SK-N-SH treated with all-trans-retinoic acid at 6 μM for 48 hours (cell line): Measurements from ENCODE around the gene JPH3.

Experiments used
- BACH2 ChIP-seq: fragments of 250-450 bp; sonication (Bioruptor Pico); IDR thresholded peaks from 2 replicates; pipeline ENCODE4 v1.9.0; 2021; ENCODE audit warnings: mild to moderate bottlenecking, borderline replicate concordance
- CREB5 ChIP-seq: fragments of 250-450 bp; sonication (Bioruptor Pico); IDR thresholded peaks from 2 replicates; pipeline ENCODE4 v1.5.1; 2020; ENCODE audit warnings: low read depth, mild to moderate bottlenecking, moderate library complexity
- CSDC2 ChIP-seq: fragments of 250-450 bp; sonication (Bioruptor Pico); IDR thresholded peaks from 2 replicates; pipeline ENCODE4 v1.5.0; 2020; ENCODE audit warnings: mild to moderate bottlenecking, moderate library complexity
- OSR1 ChIP-seq: fragments of 250-450 bp; sonication (Bioruptor Pico); IDR thresholded peaks from 2 replicates; pipeline ENCODE4 v1.8.0; 2022; ENCODE audit warnings: moderate library complexity, mild to moderate bottlenecking, inconsistent platforms
- PATZ1 ChIP-seq: fragments of 250-450 bp; sonication (Bioruptor Pico); IDR thresholded peaks from 2 replicates; pipeline ENCODE4 v1.8.0; 2020; ENCODE audit warnings: mild to moderate bottlenecking, moderate library complexity, borderline replicate concordance
- RARB ChIP-seq: fragments of 250-450 bp; sonication (Bioruptor Pico); IDR thresholded peaks from 2 replicates; pipeline ENCODE4 v1.8.0; 2021; ENCODE audit warnings: mild to moderate bottlenecking, moderate library complexity
- SNAI2 ChIP-seq: fragments of 250-450 bp; sonication (Bioruptor Pico); IDR thresholded peaks from 2 replicates; pipeline ENCODE4 v1.5.0; 2020; ENCODE audit warnings: mild to moderate bottlenecking, moderate library complexity
- TCF4 ChIP-seq: fragments of 250-450 bp; sonication (Bioruptor Pico); IDR thresholded peaks from 2 replicates; pipeline ENCODE4 v1.8.0; 2021; ENCODE audit warnings: mild to moderate bottlenecking, moderate library complexity, borderline replicate concordance
- TSHZ2 ChIP-seq: fragments of 250-450 bp; sonication (Bioruptor Pico); IDR thresholded peaks from 2 replicates; pipeline ENCODE4 v1.5.0; 2020; ENCODE audit warnings: mild to moderate bottlenecking, moderate library complexity
- ZC3H10 ChIP-seq: fragments of 250-450 bp; sonication (Bioruptor Pico); IDR thresholded peaks from 2 replicates; pipeline ENCODE4 v1.5.1; 2021; ENCODE audit warnings: mild to moderate bottlenecking, moderate library complexity
- ZFP3 ChIP-seq: fragments of 250-450 bp; sonication (Bioruptor Pico); IDR thresholded peaks from 2 replicates; pipeline ENCODE4 v1.5.0; 2020; ENCODE audit warnings: mild to moderate bottlenecking, moderate library complexity
- ZFP30 ChIP-seq: fragments of 450-650 bp; formaldehyde crosslinking; IDR thresholded peaks from 2 replicates; pipeline ENCODE4 v1.5.0; 2022; ENCODE audit warnings: mild to moderate bottlenecking, moderate library complexity
- ZNF565 ChIP-seq: fragments of 450-650 bp; formaldehyde crosslinking; conservative IDR thresholded peaks from 2 replicates; pipeline ENCODE4 v1.5.0; 2020; ENCODE audit warnings: low read depth, mild to moderate bottlenecking, moderate library complexity
- ZNF70 ChIP-seq: fragments of 450-650 bp; formaldehyde crosslinking; IDR thresholded peaks from 2 replicates; pipeline ENCODE4 v1.5.0; 2020; ENCODE audit warnings: mild to moderate bottlenecking, moderate library complexity

- TF ChIP-seq BACH2 (CRISPR knock-in tag) = no peak
- TF ChIP-seq ZNF70 (CRISPR knock-in tag) = no peak
- TF ChIP-seq RARB (CRISPR knock-in tag) = no peak
- no peak for TF ChIP-seq OSR1 (CRISPR knock-in tag)
- no peak for TF ChIP-seq PATZ1 (CRISPR knock-in tag)
- no peak for TF ChIP-seq TSHZ2 (CRISPR knock-in tag)
- no peak for TF ChIP-seq ZNF565 (CRISPR knock-in tag)
- no peak for TF ChIP-seq CSDC2 (CRISPR knock-in tag)
- no peak for TF ChIP-seq ZC3H10
- no peak for TF ChIP-seq ZFP3 (CRISPR knock-in tag)
- no peak for TF ChIP-seq CREB5 (CRISPR knock-in tag)
- no peak for TF ChIP-seq ZFP30
- no peak for TF ChIP-seq TCF4 (CRISPR knock-in tag)
- no peak for TF ChIP-seq SNAI2 (CRISPR knock-in tag)
Observed at GRCh38 chr16:87600246-87600645, 2.1 kb upstream of the JPH3 start.
